ENCODE results near the gene PRSS56.

PRSS56 gene

DNA sequence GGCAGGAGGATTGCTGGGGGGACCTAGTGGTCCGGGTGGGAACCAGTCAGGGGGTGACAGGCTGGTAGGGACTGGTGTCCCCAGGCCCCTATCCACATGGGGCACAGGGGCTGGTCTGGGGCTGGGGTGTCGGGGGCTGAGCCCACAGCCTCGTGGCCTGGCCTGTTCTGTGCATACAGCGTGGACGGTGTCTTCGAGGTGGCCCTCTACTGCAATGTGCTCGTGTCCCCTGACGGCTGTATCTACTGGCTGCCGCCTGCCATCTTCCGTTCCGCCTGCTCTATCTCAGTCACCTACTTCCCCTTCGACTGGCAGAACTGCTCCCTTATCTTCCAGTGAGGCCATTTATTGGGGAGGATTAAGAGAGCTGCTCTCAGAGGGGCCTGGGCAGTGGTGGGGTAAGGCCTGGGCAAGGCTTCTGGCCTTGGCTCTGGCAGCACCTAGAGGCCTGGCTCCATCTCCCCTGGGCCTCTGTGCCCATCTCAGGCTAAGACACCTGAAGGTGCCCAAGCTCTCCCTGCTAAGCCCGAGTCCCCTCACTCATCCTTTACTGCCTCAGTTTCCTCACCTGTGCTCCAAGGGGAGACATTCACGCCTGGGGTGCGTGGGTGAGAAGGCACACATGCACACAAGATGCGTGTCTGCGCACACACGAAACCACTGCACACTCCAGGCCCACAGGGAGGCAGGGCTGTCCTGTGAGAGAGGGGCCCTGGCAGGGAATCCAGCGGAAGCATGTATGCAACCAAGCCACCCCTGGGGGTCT, 21.2 kb downstream of the PRSS56 start:
- TF ChIP-seq, protein P1, sequence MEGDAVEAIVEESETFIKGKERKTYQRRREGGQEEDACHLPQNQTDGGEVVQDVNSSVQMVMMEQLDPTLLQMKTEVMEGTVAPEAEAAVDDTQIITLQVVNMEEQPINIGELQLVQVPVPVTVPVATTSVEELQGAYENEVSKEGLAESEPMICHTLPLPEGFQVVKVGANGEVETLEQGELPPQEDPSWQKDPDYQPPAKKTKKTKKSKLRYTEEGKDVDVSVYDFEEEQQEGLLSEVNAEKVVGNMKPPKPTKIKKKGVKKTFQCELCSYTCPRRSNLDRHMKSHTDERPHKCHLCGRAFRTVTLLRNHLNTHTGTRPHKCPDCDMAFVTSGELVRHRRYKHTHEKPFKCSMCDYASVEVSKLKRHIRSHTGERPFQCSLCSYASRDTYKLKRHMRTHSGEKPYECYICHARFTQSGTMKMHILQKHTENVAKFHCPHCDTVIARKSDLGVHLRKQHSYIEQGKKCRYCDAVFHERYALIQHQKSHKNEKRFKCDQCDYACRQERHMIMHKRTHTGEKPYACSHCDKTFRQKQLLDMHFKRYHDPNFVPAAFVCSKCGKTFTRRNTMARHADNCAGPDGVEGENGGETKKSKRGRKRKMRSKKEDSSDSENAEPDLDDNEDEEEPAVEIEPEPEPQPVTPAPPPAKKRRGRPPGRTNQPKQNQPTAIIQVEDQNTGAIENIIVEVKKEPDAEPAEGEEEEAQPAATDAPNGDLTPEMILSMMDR (IDR thresholded peaks at IDR 0.05; ENCODE audit: low read depth, low read length) = no peak
- DNase-seq (ENCODE audit: extremely low read depth, low read depth) = no peak

DNA sequence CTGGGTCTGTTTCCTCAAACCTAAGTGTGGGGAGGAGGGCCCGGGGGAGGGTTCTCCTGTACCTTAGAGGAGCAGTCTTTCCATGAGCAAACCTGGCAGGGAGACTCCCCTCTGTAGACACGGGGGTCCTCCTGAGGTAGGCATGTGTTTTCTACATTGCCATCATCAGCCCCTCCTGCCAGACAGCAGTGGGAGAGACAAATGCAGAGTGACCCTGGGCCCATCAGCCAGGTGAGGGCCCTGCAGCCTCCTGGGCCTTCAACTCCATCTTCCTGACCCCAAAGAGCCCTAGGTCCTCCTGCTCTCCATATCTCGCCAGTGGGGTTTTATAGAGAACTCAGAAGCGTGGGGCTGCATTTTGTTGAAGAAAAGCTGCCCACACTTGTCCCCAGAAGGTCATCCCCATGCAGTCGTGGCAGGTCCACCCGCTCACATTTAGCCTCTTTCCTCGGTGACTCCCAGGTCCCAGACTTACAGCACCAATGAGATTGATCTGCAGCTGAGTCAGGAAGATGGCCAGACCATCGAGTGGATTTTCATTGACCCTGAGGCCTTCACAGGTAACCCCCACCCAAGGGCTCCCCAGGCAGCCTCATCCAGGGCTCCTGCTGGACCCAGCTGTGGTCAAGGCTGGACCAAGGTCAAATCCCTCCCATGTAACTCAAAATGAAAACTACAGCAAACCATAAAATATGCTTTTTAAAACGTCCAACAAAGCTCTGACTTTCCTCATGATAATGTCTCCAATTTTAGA, 21.9 kb downstream of the PRSS56 start:
- DNase-seq (ENCODE audit: extremely low read depth, low read depth) = no peak
- TF ChIP-seq, protein P1 (IDR thresholded peaks at IDR 0.05; ENCODE audit: low read depth, low read length) = no peak

DNA sequence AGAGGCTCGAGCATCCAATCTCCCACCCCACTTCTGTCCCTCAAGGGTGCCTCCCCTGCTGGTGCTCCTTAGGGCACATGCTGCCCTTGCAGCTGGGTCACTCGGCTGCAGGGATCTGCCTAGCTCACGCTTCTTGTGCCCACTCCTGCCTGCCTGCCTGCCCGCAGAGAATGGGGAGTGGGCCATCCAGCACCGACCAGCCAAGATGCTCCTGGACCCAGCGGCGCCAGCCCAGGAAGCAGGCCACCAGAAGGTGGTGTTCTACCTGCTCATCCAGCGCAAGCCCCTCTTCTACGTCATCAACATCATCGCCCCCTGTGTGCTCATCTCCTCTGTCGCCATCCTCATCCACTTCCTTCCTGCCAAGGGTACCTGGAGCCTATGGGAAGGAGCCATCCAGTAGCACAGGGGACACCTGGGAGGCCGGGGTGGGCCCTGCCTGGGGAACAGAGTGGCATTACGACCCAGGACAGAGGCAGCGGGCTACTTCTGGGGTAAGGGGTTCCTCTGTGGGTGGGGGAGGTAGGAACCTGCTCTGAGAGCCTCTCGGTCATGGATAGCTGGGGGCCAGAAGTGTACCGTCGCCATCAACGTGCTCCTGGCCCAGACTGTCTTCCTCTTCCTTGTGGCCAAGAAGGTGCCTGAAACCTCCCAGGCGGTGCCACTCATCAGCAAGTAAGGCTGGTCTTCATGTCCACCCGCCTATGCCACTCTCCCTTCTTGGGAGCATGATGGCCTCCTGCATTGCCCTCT, 22.7 kb downstream of the PRSS56 start:
- TF ChIP-seq, protein P1 (IDR thresholded peaks at IDR 0.05; ENCODE audit: low read depth, low read length) = no peak
- no peak for DNase-seq (ENCODE audit: extremely low read depth, low read depth)

DNA sequence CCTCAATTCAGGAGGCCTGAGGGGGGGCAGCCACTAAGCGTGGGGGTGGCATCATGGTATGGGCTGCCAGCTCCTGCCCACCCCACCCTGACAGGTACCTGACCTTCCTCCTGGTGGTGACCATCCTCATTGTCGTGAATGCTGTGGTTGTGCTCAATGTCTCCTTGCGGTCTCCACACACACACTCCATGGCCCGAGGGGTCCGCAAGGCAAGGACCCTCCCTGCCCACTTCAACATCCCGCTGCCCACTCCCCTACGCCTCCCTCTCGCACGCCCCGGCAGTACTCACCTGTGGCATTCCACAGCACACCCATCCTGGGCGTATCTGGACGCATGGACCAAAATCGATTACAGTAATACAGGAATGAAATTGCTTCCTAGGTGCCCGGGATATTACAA, 23.3 kb downstream of the PRSS56 start:
- DNase-seq (ENCODE audit: extremely low read depth, low read depth) = no peak
- TF ChIP-seq, protein P1 (IDR thresholded peaks at IDR 0.05; ENCODE audit: low read depth, low read length) = no peak

DNA sequence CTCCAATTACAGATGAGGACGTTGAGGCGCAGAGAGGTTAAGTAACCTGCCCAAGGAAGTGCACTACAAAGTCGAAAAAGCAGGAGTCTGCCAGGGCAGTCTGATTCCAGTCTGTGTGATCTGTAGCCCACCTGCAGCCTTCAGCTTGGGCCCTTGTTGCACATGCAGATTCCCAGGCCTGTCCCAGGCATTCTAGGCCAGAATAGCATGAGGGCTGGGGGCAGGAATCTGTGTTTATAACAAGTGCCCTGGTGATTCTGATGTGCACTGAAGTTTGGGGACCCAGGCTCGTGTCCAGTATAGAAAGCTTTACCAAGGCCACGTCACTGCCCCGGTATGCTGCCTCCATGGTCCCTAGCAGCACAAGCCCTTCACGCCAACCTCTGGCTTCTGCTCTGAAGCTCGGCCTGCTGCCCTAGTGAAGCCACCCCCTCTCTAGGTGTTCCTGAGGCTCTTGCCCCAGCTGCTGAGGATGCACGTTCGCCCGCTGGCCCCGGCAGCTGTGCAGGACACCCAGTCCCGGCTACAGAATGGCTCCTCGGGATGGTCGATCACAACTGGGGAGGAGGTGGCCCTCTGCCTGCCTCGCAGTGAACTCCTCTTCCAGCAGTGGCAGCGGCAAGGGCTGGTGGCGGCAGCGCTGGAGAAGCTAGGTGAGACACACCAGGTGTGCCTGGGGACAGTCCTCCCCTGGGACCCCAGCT, 23.9 kb downstream of the PRSS56 start:
- TF ChIP-seq, protein P1 (IDR thresholded peaks at IDR 0.05; ENCODE audit: low read depth, low read length) = no peak
- no peak for DNase-seq (ENCODE audit: extremely low read depth, low read depth)

DNA sequence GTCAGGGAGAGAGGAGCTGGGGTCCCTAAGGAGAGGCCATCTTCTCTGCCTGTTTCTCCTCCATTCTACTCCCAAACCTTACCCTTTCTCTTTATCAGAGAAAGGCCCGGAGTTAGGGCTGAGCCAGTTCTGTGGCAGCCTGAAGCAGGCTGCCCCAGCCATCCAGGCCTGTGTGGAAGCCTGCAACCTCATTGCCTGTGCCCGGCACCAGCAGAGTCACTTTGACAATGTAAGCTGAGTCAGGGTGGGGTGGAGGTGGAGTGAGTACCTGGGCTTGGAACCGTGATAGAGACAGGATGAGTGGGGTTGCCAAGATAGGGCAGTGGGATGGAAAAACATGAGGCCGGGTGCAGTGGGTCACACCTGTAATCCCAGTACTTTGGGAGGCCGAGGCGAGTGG, 24.5 kb downstream of the PRSS56 start:
- TF ChIP-seq, protein P1 (IDR thresholded peaks at IDR 0.05; ENCODE audit: low read depth, low read length) = no peak

More for the DNA sequence above, 24.5 kb downstream of the PRSS56 start:
- no peak for DNase-seq (ENCODE audit: extremely low read depth, low read depth)

Measured in AG09319 (cell line).